ENCODE measurements around the gene FBLN2. TPM values are rescaled to one million over a fixed set of nuclear protein-coding genes. Genes with fewer than 3 reads are reported as not detected.

Gene FBLN2
- total RNA-seq, 2 donors from 2014 or later = 0.19 TPM; not detected in 1

- Mint-ChIP-seq H3K4me3 (no peak overlapping the region), H3K27ac (no peak overlapping the region), H3K27me3 (peaks cover 17% of the 10 kb centered on the region), H3K36me3 (ENCODE audit: low read depth) (no peaks in the 10 kb centered on the region), H3K9me3 (no peaks in the 10 kb centered on the region), H3K4me1 (no peaks in the 10 kb centered on the region)
- no peak for ATAC-seq (replicated peaks)
These were observed 116.8 kb downstream of the FBLN2 start for GRCh38 chr3:13665582-13666226.

GRCh38 chr3:13666227-13666619 is 117.3 kb downstream of the FBLN2 start:
- ATAC-seq (replicated peaks) = no peak
- Mint-ChIP-seq H3K27me3 (peaks cover 17% of the 10 kb centered on the region), H3K4me3 (no peak overlapping the region), H3K4me1 (no peaks in the 10 kb centered on the region), H3K36me3 (ENCODE audit: low read depth) (no peaks in the 10 kb centered on the region), H3K27ac (no peak overlapping the region), H3K9me3 (no peaks in the 10 kb centered on the region)

GRCh38 chr3:13666781-13667709 is 118.1 kb downstream of the FBLN2 start:
- Mint-ChIP-seq H3K4me3 (no peak overlapping the region), H3K27ac (no peak overlapping the region), H3K4me1 (no peaks in the 10 kb centered on the region), H3K9me3 (no peaks in the 10 kb centered on the region), H3K27me3 (peaks cover 21% of the 10 kb centered on the region), H3K36me3 (ENCODE audit: low read depth) (no peaks in the 10 kb centered on the region)
- no peak for ATAC-seq (replicated peaks)

GRCh38 chr3:13668136-13668535 is 119.2 kb downstream of the FBLN2 start:
- no peak overlapping the region for H3K27ac Mint-ChIP-seq
- no peaks in the 10 kb centered on the region for H3K36me3 Mint-ChIP-seq (ENCODE audit: low read depth)
- no peak for ATAC-seq (replicated peaks)
- H3K4me3 Mint-ChIP-seq = no peak overlapping the region
- H3K27me3 Mint-ChIP-seq = peaks cover 21% of the 10 kb centered on the region
- no peaks in the 10 kb centered on the region for H3K4me1 Mint-ChIP-seq
- H3K9me3 Mint-ChIP-seq = no peaks in the 10 kb centered on the region

- Mint-ChIP-seq H3K27me3 (peaks cover 25% of the 10 kb centered on the region), H3K4me3 (no peak overlapping the region), H3K27ac (no peak overlapping the region), H3K36me3 (ENCODE audit: low read depth) (no peaks in the 10 kb centered on the region), H3K4me1 (no peaks in the 10 kb centered on the region), H3K9me3 (no peaks in the 10 kb centered on the region)
- no peak for ATAC-seq (replicated peaks)
These were observed 120.5 kb downstream of the FBLN2 start for GRCh38 chr3:13669457-13669856.

GRCh38 chr3:13670292-13670691 is 121.4 kb downstream of the FBLN2 start:
- no peaks in the 10 kb centered on the region for H3K36me3 Mint-ChIP-seq (ENCODE audit: low read depth)
- H3K27me3 Mint-ChIP-seq = peaks cover 33% of the 10 kb centered on the region
- H3K27ac Mint-ChIP-seq = no peak overlapping the region
- H3K4me3 Mint-ChIP-seq = no peak overlapping the region
- H3K4me1 Mint-ChIP-seq = no peaks in the 10 kb centered on the region
- H3K9me3 Mint-ChIP-seq = no peaks in the 10 kb centered on the region
- peak; percentile 34 for ATAC-seq (replicated peaks)

GRCh38 chr3:13671482-13672233 is 122.7 kb downstream of the FBLN2 start:
- H3K4me3 Mint-ChIP-seq = no peak overlapping the region
- H3K4me1 Mint-ChIP-seq = no peaks in the 10 kb centered on the region
- no peaks in the 10 kb centered on the region for H3K9me3 Mint-ChIP-seq
- no peaks in the 10 kb centered on the region for H3K36me3 Mint-ChIP-seq (ENCODE audit: low read depth)
- no peak for ATAC-seq (replicated peaks)
- H3K27ac Mint-ChIP-seq = no peak overlapping the region
- peaks cover 37% of the 10 kb centered on the region for H3K27me3 Mint-ChIP-seq

- H3K9me3 Mint-ChIP-seq = no peaks in the 10 kb centered on the region
- no peak overlapping the region for H3K4me3 Mint-ChIP-seq
- no peaks in the 10 kb centered on the region for H3K36me3 Mint-ChIP-seq (ENCODE audit: low read depth)
- no peak overlapping the region for H3K27ac Mint-ChIP-seq
- no peaks in the 10 kb centered on the region for H3K4me1 Mint-ChIP-seq
- ATAC-seq (replicated peaks) = no peak
- H3K27me3 Mint-ChIP-seq = peaks cover 29% of the 10 kb centered on the region
These were observed 124.3 kb downstream of the FBLN2 start for GRCh38 chr3:13673207-13673606.

- Mint-ChIP-seq H3K9me3 (no peaks in the 10 kb centered on the region), H3K4me1 (no peaks in the 10 kb centered on the region), H3K27ac (no peak overlapping the region), H3K36me3 (ENCODE audit: low read depth) (no peaks in the 10 kb centered on the region), H3K27me3 (peaks cover 21% of the 10 kb centered on the region), H3K4me3 (no peak overlapping the region)
- ATAC-seq (replicated peaks) = no peak
These were observed 125.7 kb downstream of the FBLN2 start for GRCh38 chr3:13674538-13675185.

- H3K9me3 Mint-ChIP-seq = no peaks in the 10 kb centered on the region
- ATAC-seq (replicated peaks) = no peak
- H3K36me3 Mint-ChIP-seq (ENCODE audit: low read depth) = no peaks in the 10 kb centered on the region
- H3K4me1 Mint-ChIP-seq = no peaks in the 10 kb centered on the region
- no peak overlapping the region for H3K27ac Mint-ChIP-seq
- no peak overlapping the region for H3K4me3 Mint-ChIP-seq
- H3K27me3 Mint-ChIP-seq = peaks cover 19% of the 10 kb centered on the region
These were observed 127.6 kb downstream of the FBLN2 start for GRCh38 chr3:13676356-13677017.

- peaks cover 15% of the 10 kb centered on the region for H3K27me3 Mint-ChIP-seq
- no peak overlapping the region for H3K4me3 Mint-ChIP-seq
- no peaks in the 10 kb centered on the region for H3K36me3 Mint-ChIP-seq (ENCODE audit: low read depth)
- no peak overlapping the region for H3K27ac Mint-ChIP-seq
- no peak for ATAC-seq (replicated peaks)
- no peaks in the 10 kb centered on the region for H3K4me1 Mint-ChIP-seq
- H3K9me3 Mint-ChIP-seq = no peaks in the 10 kb centered on the region
These were observed 128.3 kb downstream of the FBLN2 start for GRCh38 chr3:13677272-13677671.

- H3K27ac Mint-ChIP-seq = no peak overlapping the region
- peaks cover 11% of the 10 kb centered on the region for H3K4me1 Mint-ChIP-seq
- no peaks in the 10 kb centered on the region for H3K36me3 Mint-ChIP-seq (ENCODE audit: low read depth)
- H3K9me3 Mint-ChIP-seq = peaks cover 9% of the 10 kb centered on the region
- no peak for ATAC-seq (replicated peaks)
- no peak overlapping the region for H3K4me3 Mint-ChIP-seq
- H3K27me3 Mint-ChIP-seq = peaks cover 10% of the 10 kb centered on the region
These were observed 133.0 kb downstream of the FBLN2 start for GRCh38 chr3:13681931-13682330.

GRCh38 chr3:13682331-13683013 is 133.5 kb downstream of the FBLN2 start:
- no peaks in the 10 kb centered on the region for H3K36me3 Mint-ChIP-seq (ENCODE audit: low read depth)
- peaks cover 10% of the 10 kb centered on the region for H3K27me3 Mint-ChIP-seq
- peaks cover 11% of the 10 kb centered on the region for H3K4me1 Mint-ChIP-seq
- H3K27ac Mint-ChIP-seq = peak overlapping the region; percentile 25
- no peak overlapping the region for H3K4me3 Mint-ChIP-seq
- no peak for ATAC-seq (replicated peaks)
- H3K9me3 Mint-ChIP-seq = peaks cover 9% of the 10 kb centered on the region
